Right cardiac atrium (tissue), 5 donors: ENCODE measurements around the gene MEGF9. TPM values are rescaled to one million over a fixed set of nuclear protein-coding genes. Genes with fewer than 3 reads are reported as not detected.

Experiments used
- ATAC-seq, 2 donors: fragments of 200-7000 bp; cut with Tn5 transposase; one replicate each; pipeline versions ENCODE4 v1.8.0 to v1.9.1; 2020; ENCODE audit warnings: moderate library complexity in 2 of 2, mild to moderate bottlenecking in 1 of 2
- DNase-seq, 3 donors: peaks; one replicate each; pipeline ENCODE4 v3.0.0-alpha.2; 2020
- H3K27ac ChIP-seq: one replicate; pipeline ENCODE4 v1.5.1; 2013; ENCODE audit warnings: mild to moderate bottlenecking, low read length, control low read depth, moderate library complexity
- H3K27me3 ChIP-seq: one replicate; pipeline ENCODE4 v1.6.1; 2013; ENCODE audit not compliant: control insufficient read depth, insufficient read depth
- H3K4me1 ChIP-seq: one replicate; pipeline ENCODE4 v1.6.1; 2013; ENCODE audit warnings: low read length; ENCODE audit not compliant: control insufficient read depth, insufficient read depth
- H3K4me3 ChIP-seq: one replicate; pipeline ENCODE4 v1.5.1; 2013; ENCODE audit warnings: low read length, control low read depth
- H3K9me3 ChIP-seq: one replicate; pipeline ENCODE4 v1.6.1; 2013; ENCODE audit warnings: low read length; ENCODE audit not compliant: control insufficient read depth
- WGBS: extraction: QIAGEN DNeasy Blood & Tissue Kit; methylation state at CpG from one replicate; pipeline ENCODE4 v1.1.7; 2013; 5-methylcytosine and 5-hydroxymethylcytosine counted together
- intact Hi-C, 4 donors: fragments of 100-400 bp; cut with DNase I; formaldehyde crosslinking; loops; one replicate each; pipeline versions ENCODE4 v1.11.0 to v1.14.0; 2022 to 2023
- polyA plus RNA-seq: library from polyadenylated mRNA; stranded (reverse); fragments of 200-250 nt; gene quantifications from one replicate; pipeline ENCODE4 v1.2.3, GENCODE V29; 2013
- total RNA-seq, 4 donors: library from RNA; stranded (reverse); fragmentation: NEBNext Ultra II Directional; extraction: Animal tissue kit (Norgen Biotek cat#: 25700); gene quantifications; one replicate each; pipeline ENCODE4 v1.2.1, GENCODE V29; 2021
- donor health status: healthy with polysubstance abuse.
- donor health status: DM: no; HTN: yes; CAD: no.
- donor health status: DM: no; HTN: no; CAD: no.
- donor health status: DM: no; HTN: yes; CAD: no; lungs with severe emphysema.
- donor health status: DM: yes; HTN: yes; CAD: no.

Gene MEGF9
- total and polyA plus RNA-seq, 5 donors: 6.2 to 15.1 (median 12.8) TPM

DNA sequence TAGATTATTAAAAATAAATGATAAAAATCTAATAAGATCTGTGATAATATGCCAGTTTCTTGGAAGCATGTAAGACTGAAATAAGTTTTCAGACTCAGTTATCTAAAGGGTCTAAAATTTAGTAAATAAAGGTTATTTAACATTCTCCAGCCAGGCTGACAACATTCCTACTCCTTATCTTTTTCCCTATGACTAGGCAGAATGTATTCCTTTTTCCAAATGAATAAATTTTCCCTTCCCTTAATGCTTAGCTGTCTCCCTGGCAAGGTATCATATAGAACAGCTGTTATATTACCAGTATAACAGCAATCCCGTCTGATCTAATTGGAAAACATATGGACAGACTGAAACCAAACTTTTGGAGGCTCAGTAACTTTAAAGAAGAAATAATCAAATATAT, 13.0 kb downstream of the MEGF9 start:
- DNase-seq (no peak), ATAC-seq (no peak)
- intact Hi-C loops: no loop called here
- no peaks in the 10 kb centered on the region for H3K9me3 ChIP-seq
- WGBS: 76% methylated on average over 1 of the region's 1 CpG
- H3K4me3 ChIP-seq: no peak overlapping the region
- no peaks in the 10 kb centered on the region for H3K27me3 ChIP-seq
- no peak overlapping the region for H3K27ac ChIP-seq
- no peaks in the 10 kb centered on the region for H3K4me1 ChIP-seq

DNA sequence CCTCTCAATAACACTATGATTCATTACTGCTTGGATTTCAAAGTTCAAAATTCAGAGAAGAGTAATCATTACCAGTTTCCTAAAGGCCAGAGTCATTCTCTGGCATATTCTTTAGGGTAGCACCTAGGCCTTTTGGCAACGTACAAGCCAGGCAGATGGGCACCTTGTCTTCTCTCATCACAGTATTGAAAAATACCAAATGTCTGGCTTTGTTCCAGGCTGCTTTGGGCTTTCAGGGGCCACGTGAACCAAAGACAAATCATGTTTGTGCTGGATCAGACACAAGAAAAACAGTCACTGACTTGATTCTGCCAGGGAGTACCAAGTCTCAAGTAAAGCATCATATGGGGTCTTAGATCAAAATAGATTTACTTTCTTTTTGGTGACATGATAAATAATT, 15.5 kb downstream of the MEGF9 start:
- 52% methylated on average over 2 of the region's 2 CpGs for WGBS
- Histone ChIP-seq H3K4me3 (no peak overlapping the region), H3K27me3 (no peaks in the 10 kb centered on the region), H3K4me1 (peaks cover 2% of the 10 kb centered on the region), H3K27ac (no peak overlapping the region), H3K9me3 (no peaks in the 10 kb centered on the region)
- DNase-seq: no peak
- intact Hi-C loops: no loop called here
- ATAC-seq: no peak

DNA sequence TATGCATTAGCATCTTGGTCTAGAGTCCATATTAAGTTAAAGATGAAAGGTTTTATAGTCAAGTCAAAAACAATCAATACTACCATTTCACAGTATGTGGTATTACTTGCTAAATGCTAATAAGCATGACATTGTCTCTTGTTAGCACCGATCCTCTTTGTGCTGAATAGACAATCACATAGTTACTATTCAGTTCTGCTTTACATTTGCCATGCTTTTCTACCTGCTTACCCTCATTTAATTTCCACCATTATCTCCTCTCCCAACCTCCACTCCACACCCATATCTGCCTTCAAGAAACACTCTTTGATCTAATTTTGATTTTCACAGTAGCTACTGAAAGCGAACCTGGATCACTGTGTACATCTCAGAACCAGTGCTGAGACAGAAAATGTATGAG, 16.8 kb downstream of the MEGF9 start:
- WGBS: 91% methylated on average over 2 of the region's 2 CpGs
- no peaks in the 10 kb centered on the region for H3K9me3 ChIP-seq
- intact Hi-C loops: no loop called here
- H3K4me3 ChIP-seq: no peak overlapping the region
- DNase-seq (no peak), ATAC-seq (no peak)
- H3K4me1 ChIP-seq: peaks cover 2% of the 10 kb centered on the region
- H3K27ac ChIP-seq: no peak overlapping the region
- H3K27me3 ChIP-seq: no peaks in the 10 kb centered on the region

DNA sequence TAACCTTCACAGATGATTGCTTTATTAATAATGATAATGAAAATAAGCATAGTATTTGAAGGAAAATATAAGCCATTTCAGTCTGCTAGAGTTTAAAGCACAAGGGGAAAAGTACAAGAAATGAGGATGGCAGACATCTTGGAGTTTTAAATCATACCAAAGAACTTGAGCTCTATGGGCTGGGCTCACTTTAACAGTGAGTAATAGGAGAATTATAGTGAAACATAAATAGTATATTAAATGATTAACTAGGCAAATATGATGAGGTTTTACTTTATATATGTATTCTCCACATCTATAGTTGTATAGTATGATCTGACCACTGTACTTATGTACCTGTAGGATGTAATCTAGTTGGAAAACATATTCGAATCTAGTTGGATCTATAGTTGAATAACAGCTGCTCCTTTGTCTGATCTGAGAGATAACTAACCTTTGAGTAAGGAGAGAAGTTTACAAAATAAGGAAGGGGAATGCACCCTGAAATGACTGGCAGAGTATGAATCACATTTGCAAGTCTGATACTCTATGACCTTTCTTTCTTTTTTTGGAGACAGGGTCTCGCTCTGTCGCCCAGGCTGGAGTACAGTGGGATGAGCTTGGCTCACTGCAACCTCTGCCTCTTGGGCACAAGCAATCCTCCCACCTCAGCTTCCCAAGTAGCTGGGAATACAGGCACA, 17.6 kb downstream of the MEGF9 start:
- no peak for DNase-seq
- Histone ChIP-seq H3K4me1 (peaks cover 2% of the 10 kb centered on the region), H3K4me3 (no peak overlapping the region), H3K27me3 (no peaks in the 10 kb centered on the region), H3K9me3 (no peaks in the 10 kb centered on the region), H3K27ac (no peak overlapping the region)
- intact Hi-C loops: no loop called here
- 70% methylated on average over 3 of the region's 3 CpGs for WGBS
- ATAC-seq: no peak

DNA sequence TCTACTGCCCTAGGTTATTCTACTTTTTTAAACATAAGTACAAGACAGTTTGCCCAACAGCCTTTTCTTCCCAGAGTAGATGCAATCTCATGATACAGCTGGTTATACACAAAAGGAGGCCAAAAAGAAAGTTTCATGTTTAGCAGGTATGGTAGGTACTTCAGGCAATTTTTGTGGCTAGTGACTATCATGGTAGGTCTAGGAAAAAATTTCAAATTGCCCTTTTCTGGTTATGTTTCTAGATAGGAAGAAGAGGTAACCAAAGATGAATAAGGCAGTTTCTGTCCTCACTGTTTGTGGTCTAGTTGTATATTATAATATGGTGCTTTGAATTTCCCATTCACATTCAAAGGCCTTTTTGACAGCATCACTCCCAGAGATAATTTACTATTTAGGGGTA, 19.7 kb downstream of the MEGF9 start:
- no peak overlapping the region for H3K4me3 ChIP-seq
- H3K9me3 ChIP-seq: no peaks in the 10 kb centered on the region
- ATAC-seq: no peak
- H3K4me1 ChIP-seq: peaks cover 2% of the 10 kb centered on the region
- intact Hi-C loops: no loop called here
- no peak for DNase-seq
- no peaks in the 10 kb centered on the region for H3K27me3 ChIP-seq
- H3K27ac ChIP-seq: no peak overlapping the region

DNA sequence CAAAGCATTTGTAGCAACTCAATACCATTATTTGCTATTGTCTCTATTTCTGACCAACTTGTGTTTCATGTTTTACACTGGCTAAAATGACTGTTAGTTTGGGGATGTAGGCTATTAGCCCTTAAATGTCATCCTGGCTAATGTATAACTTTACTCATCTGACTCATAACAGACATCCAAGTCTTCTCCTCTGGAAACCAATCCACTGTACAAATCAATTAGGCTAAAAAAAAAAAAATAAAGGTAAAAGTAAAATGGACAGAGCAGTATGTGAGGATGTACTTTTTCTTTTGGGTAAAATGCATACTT, 20.6 kb downstream of the MEGF9 start:
- no peak for DNase-seq
- no peak for ATAC-seq
- Histone ChIP-seq H3K9me3 (no peaks in the 10 kb centered on the region), H3K4me3 (no peak overlapping the region), H3K27me3 (no peaks in the 10 kb centered on the region), H3K27ac (no peak overlapping the region), H3K4me1 (peaks cover 2% of the 10 kb centered on the region)
- intact Hi-C loops: no loop called here

DNA sequence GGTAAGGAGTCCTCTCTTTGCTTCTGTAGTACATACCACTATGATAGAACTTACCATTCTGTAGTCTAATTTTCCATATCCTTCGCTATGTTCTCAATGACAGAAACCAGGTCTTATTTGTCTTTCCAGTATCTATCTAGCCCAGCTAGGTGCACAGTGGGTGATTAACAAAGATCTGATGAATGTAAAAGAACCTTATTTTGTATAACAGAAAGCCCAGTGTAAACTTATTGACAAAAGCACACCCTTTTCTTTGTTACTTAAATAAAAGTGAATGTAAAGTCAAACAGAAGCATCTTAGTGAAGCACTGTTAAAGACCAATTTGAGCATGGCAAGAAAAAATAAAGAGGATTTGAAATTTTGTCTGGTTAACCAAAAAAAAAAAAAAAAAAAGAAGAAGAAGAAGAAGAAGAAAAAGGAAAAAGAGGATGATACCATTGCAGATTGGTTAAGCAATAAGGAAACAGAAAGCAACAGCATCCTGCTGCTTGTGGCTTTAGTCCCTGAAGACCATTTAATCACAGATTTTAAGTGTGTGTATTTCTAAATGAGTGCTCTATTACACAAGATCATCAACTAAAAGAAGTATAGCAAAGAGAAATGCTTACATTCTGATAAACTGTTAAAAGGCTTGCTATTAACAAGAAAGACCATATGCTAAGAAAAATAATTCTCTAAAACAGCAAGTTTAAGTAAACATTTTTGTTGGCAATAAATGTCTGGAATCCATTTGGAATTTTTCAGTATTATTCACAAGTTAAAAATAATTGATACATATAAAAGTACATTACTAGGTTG, 21.2 kb downstream of the MEGF9 start:
- Histone ChIP-seq H3K9me3 (no peaks in the 10 kb centered on the region), H3K27me3 (no peaks in the 10 kb centered on the region), H3K27ac (no peak overlapping the region), H3K4me3 (no peak overlapping the region), H3K4me1 (peaks cover 2% of the 10 kb centered on the region)
- intact Hi-C loops: no loop called here
- DNase-seq (no peak), ATAC-seq (peak in 1 of 2 donors; percentile 62)
- WGBS: 94% methylated on average over 1 of the region's 1 CpG

DNA sequence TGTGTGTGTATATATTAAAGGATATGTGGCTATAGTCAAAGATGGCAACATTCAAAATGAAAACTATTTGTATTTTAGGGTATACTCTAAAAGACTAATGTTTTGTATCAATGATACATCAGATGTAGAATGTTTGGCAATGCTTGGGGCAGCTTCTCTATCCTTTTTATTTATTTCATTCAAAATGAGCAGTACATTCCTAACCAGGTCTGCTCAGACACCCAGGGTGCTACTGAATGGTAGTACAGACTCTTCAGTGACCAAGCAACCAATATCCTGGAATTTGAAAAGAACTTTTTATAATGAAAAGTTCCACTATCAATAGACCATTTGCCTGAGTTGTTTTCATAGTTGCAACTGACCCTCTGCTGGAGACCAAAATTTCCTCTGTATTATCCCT, 23.9 kb downstream of the MEGF9 start:
- DNase-seq: no peak
- Histone ChIP-seq H3K4me1 (no peaks in the 10 kb centered on the region), H3K27ac (no peak overlapping the region), H3K4me3 (no peak overlapping the region), H3K9me3 (no peaks in the 10 kb centered on the region), H3K27me3 (no peaks in the 10 kb centered on the region)
- no peak for ATAC-seq
- intact Hi-C loops: no loop called here

DNA sequence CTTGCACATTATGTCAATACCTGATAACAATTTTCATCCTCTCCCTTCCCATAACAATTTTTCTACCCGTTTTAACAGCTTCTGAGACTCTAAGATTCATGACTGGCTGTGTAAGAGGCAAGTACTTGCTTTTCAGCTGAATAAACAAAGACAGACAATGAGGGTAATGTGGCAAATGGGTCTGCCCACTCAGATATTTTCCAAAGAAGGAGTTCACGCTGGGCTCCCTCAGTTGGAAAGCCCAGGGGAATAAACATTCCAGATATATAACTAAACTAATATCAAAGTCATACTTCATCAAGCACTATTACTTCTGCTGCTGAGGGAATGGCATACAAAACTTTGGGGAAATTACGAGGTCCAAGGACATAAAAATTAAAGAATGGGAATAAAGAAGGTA, 24.4 kb downstream of the MEGF9 start:
- H3K27ac ChIP-seq: no peak overlapping the region
- 72% methylated on average over 3 of the region's 3 CpGs for WGBS
- H3K4me1 ChIP-seq: no peaks in the 10 kb centered on the region
- no peaks in the 10 kb centered on the region for H3K27me3 ChIP-seq
- DNase-seq: no peak
- no peak overlapping the region for H3K4me3 ChIP-seq
- no peak for ATAC-seq
- H3K9me3 ChIP-seq: no peaks in the 10 kb centered on the region
- intact Hi-C loops: no loop called here

DNA sequence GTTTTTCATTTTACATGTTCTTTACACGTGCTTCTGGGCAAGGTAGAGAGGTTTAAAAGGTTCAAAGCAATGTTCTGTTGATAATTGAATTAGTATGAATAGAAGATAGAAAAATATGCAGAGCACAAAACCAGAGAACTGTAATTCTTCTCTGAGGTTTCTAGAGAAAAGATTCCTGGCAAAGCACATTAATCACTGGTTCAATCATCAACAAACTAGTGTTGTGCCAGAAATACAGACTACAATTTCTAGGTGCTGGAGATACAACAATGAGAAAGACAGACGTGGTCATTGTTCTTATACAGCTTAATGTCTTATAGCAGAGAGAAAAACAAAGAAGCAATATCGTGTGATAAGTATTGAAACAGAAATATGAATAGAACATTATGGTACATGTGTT, 25.5 kb downstream of the MEGF9 start:
- Histone ChIP-seq H3K9me3 (no peaks in the 10 kb centered on the region), H3K27ac (no peak overlapping the region), H3K4me1 (no peaks in the 10 kb centered on the region), H3K4me3 (no peak overlapping the region), H3K27me3 (no peaks in the 10 kb centered on the region)
- intact Hi-C loops: no loop called here
- DNase-seq: no peak
- WGBS: 64% methylated on average over 3 of the region's 3 CpGs
- no peak for ATAC-seq

DNA sequence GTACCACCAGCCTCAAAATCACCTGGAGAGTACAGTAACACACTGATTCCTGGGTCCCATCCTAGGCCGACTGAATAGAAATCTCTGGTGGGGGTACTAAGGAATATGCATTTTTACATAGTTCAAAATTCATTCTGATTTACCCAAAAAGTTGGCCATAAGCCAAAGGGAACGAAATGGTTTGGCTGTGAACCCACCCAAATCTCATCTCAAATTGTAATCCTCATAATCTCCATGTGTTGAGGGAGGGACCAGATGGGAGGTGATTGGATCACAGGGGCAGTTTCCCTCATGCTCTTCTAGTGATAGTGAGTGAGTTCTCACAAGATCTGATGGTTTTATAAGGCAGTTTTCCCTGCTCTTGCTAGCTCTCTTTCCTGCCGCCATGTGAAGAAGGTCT, 31.1 kb downstream of the MEGF9 start:
- Histone ChIP-seq H3K4me1 (peaks cover 2% of the 10 kb centered on the region), H3K4me3 (no peak overlapping the region), H3K9me3 (no peaks in the 10 kb centered on the region), H3K27me3 (no peaks in the 10 kb centered on the region), H3K27ac (no peak overlapping the region)
- DNase-seq (no peak), ATAC-seq (no peak)
- intact Hi-C loops: no loop called here
- WGBS: 75% methylated on average over 3 of the region's 3 CpGs

DNA sequence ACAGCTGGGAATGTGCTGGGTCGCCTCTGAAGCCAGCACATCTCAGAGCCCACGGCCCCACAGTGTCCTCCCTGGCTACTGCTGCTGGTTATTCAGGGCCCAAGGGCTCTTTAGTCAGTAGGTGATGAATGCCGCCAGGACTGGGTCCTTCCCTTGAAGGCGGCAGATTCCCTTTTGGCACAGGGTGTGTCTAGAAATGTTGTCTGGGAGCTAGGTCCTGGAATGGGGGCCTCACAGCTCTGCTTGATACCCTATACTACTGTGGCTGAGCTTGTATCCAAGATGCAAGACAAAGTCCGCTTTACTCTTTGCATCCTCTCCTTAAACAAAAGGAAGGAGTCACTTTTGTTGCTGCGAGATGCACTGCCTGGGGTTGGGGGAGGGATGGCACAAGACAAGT, 33.1 kb downstream of the MEGF9 start:
- no peak for ATAC-seq
- H3K27me3 ChIP-seq: no peaks in the 10 kb centered on the region
- no peak for DNase-seq
- H3K27ac ChIP-seq: no peak overlapping the region
- no peak overlapping the region for H3K4me3 ChIP-seq
- intact Hi-C loops: no loop called here
- WGBS: 95% methylated on average over 6 of the region's 6 CpGs
- H3K4me1 ChIP-seq: peaks cover 2% of the 10 kb centered on the region
- H3K9me3 ChIP-seq: no peaks in the 10 kb centered on the region
